Keratinocyte (primary cell): Measurements from ENCODE around the gene SND1. TPM values are rescaled to one million over a fixed set of nuclear protein-coding genes. Genes with fewer than 3 reads are reported as not detected.

Experiments
- DNase-seq: peaks from one replicate; pipeline ENCODE4 v3.0.0-alpha.2; 2011; ENCODE audit warnings: low read depth, missing footprints, low spot score
- FAIRE-seq: peaks from 2 replicates; lab custom pipeline; 2011; peaks lifted over from hg19 to GRCh38; lab: Jason Lieb, UNC
- H2AFZ ChIP-seq: 2 replicates; pipeline ENCODE4 v1.6.0; 2012; ENCODE audit warnings: low read length, control low read depth, inconsistent platforms; ENCODE audit not compliant: control insufficient read depth
- H3K27ac ChIP-seq: 2 replicates; pipeline ENCODE4 v1.5.1; 2011; ENCODE audit warnings: low read length; ENCODE audit not compliant: control insufficient read depth, insufficient read depth
- H3K27me3 ChIP-seq: 3 replicates; pipeline ENCODE4 v1.6.0; 2011; ENCODE audit warnings: low read length; ENCODE audit not compliant: control insufficient read depth, insufficient read depth; ENCODE audit errors: extremely low read depth
- H3K36me3 ChIP-seq, 2 experiments: 2 replicates in 1 of 2; 3 replicates in 1 of 2; pipeline ENCODE4 v1.5.1; 2011; ENCODE audit warnings: low read length in 2 of 2, mild to moderate bottlenecking in 1 of 2; ENCODE audit not compliant: control insufficient read depth in 2 of 2, insufficient read depth in 2 of 2; ENCODE audit errors: extremely low read depth in 1 of 2
- H3K4me1 ChIP-seq: 3 replicates; pipeline ENCODE4 v1.5.1; 2011; ENCODE audit warnings: low read length; ENCODE audit not compliant: control insufficient read depth, insufficient read depth; ENCODE audit errors: extremely low read depth
- H3K4me2 ChIP-seq: 3 replicates; pipeline ENCODE4 v1.6.0; 2011; ENCODE audit warnings: low read depth, low read length; ENCODE audit not compliant: control insufficient read depth, insufficient read depth; ENCODE audit errors: extremely low read depth
- H3K4me3 ChIP-seq, 3 experiments: fragments of 200-600 bp in 1 of 3; sonication (generic) in 1 of 3; 2 replicates in 2 of 3; 3 replicates in 1 of 3; pipeline ENCODE4 v1.5.1; 2011 to 2016; ENCODE audit warnings: low read length in 3 of 3, mild to moderate bottlenecking in 3 of 3, control low read depth in 2 of 3, inconsistent platforms in 1 of 3, low read depth in 1 of 3, mixed read lengths in 1 of 3, mixed run types in 1 of 3, moderate library complexity in 1 of 3; ENCODE audit not compliant: control insufficient read depth in 2 of 3, insufficient read depth in 2 of 3; ENCODE audit errors: extremely low read depth in 1 of 3
- H3K79me2 ChIP-seq: 2 replicates; pipeline ENCODE4 v1.6.0; 2012; ENCODE audit warnings: low read length; ENCODE audit not compliant: control insufficient read depth, insufficient read depth
- H3K9ac ChIP-seq: 3 replicates; pipeline ENCODE4 v1.6.0; 2011; ENCODE audit warnings: low read length; ENCODE audit not compliant: control insufficient read depth, insufficient read depth; ENCODE audit errors: extremely low read depth
- H3K9me1 ChIP-seq: 3 replicates; pipeline ENCODE4 v1.6.0; 2011; ENCODE audit warnings: low read length; ENCODE audit not compliant: control insufficient read depth, insufficient read depth; ENCODE audit errors: extremely low read depth
- H3K9me3 ChIP-seq: 2 replicates; pipeline ENCODE4 v1.5.1; 2012; ENCODE audit warnings: low read depth, low read length; ENCODE audit not compliant: control insufficient read depth
- H4K20me1 ChIP-seq: 3 replicates; pipeline ENCODE4 v1.6.0; 2011; ENCODE audit warnings: low read length; ENCODE audit not compliant: control insufficient read depth, insufficient read depth; ENCODE audit errors: extremely low read depth
- EZH2 ChIP-seq: IDR thresholded peaks from one replicate; pipeline ENCODE4 v1.6.1; 2012; ENCODE audit warnings: inconsistent platforms, mild to moderate bottlenecking, low read length, moderate library complexity
- dilution Hi-C: fragments of 300-500 bp; cut with MboI; formaldehyde crosslinking; loops from one replicate; pipeline ENCODE4 v1.7.0; 2020; ENCODE audit warnings: low sequenced_read_pairs; ENCODE audit not compliant: extremely low pct_ligation_motif_present
- polyA plus RNA-seq, 5 experiments: library from polyadenylated mRNA; depleted of rRNA in 3 of 5; stranded (reverse) in 3 of 5; stranded (forward) in 1 of 5; unstranded in 1 of 5; fragments of >200 nt; gene quantifications; 1 replicate in 1 of 5; 2 replicates in 3 of 5; 3 replicates in 1 of 5; pipeline versions ENCODE4 v1.2.1 to v1.2.3, GENCODE V29; 2011 to 2012; ENCODE audit warnings: missing spikeins in 2 of 5, low read depth in 1 of 5, low replicate concordance in 1 of 5
- TF ChIP-seq, protein P1 (sequence below), 3 experiments: IDR thresholded peaks in 1 of 3; conservative IDR thresholded peaks in 1 of 3; optimal IDR thresholded peaks in 1 of 3; 2 replicates in 2 of 3; 3 replicates in 1 of 3; pipeline versions ENCODE3 to v1.5.1; 2011; ENCODE audit warnings: low read length in 3 of 3, mild to moderate bottlenecking in 3 of 3, moderate library complexity in 2 of 3, control low read depth in 1 of 3, inconsistent platforms in 1 of 3; ENCODE audit not compliant: insufficient read depth in 2 of 3; ENCODE audit errors: extremely low read depth in 1 of 3

SND1 gene
- polyA plus RNA-seq, 1 donor (not counting 4 experiments of a cell fraction or from before 2014, with no cell fraction given), result 140 TPM

DNA sequence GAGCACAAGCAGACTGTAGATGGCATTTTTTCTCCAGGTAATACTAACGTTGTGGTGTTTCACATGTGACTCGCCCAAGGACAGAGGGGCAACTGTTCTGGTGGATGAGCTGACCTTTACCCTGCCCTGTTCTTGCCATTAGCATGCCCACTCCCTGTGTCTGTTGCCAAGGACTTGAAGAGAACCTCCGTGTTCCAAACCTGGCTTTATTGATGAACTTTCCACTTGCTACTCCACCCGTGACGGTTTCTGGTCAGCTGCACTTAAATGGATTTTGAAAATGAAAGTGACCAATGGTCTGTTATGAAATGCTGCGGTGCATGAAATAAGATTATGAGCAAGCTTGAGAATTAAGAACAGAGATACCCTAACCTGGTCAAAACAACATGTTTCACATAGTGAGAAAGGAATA is 348.9 kb downstream of the SND1 start:
- no peak overlapping the region for H3K27ac ChIP-seq
- H3K4me1 ChIP-seq, result no peaks in the 10 kb centered on the region
- no peak overlapping the region for H3K4me3 ChIP-seq
- TF ChIP-seq EZH2, result no peak
- TF ChIP-seq, protein P1, sequence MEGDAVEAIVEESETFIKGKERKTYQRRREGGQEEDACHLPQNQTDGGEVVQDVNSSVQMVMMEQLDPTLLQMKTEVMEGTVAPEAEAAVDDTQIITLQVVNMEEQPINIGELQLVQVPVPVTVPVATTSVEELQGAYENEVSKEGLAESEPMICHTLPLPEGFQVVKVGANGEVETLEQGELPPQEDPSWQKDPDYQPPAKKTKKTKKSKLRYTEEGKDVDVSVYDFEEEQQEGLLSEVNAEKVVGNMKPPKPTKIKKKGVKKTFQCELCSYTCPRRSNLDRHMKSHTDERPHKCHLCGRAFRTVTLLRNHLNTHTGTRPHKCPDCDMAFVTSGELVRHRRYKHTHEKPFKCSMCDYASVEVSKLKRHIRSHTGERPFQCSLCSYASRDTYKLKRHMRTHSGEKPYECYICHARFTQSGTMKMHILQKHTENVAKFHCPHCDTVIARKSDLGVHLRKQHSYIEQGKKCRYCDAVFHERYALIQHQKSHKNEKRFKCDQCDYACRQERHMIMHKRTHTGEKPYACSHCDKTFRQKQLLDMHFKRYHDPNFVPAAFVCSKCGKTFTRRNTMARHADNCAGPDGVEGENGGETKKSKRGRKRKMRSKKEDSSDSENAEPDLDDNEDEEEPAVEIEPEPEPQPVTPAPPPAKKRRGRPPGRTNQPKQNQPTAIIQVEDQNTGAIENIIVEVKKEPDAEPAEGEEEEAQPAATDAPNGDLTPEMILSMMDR (optimal IDR thresholded peaks at IDR 0.05 in 1 of 3, IDR thresholded peaks at IDR 0.05 in 1 of 3, conservative IDR thresholded peaks at IDR 0.05 in 1 of 3; ENCODE audit: extremely low read depth in 1 of 3, insufficient read depth in 2 of 3, low read length in 3 of 3), result no peak
- H3K27me3 ChIP-seq, result no peaks in the 10 kb centered on the region
- H4K20me1 ChIP-seq, result no peaks in the 10 kb centered on the region
- H2AFZ ChIP-seq, result no peak overlapping the region
- H3K79me2 ChIP-seq, result no peaks in the 10 kb centered on the region
- dilution Hi-C loops, result no loop called here
- H3K9me3 ChIP-seq, result no peaks in the 10 kb centered on the region
- no peaks in the 10 kb centered on the region for H3K9me1 ChIP-seq
- peaks cover 2 to 12% of the 10 kb centered on the region in 2 experiments for H3K36me3 ChIP-seq
- no peak overlapping the region for H3K4me2 ChIP-seq
- H3K9ac ChIP-seq, result no peak overlapping the region
- no peak for DNase-seq
- FAIRE-seq, result no peak

DNA sequence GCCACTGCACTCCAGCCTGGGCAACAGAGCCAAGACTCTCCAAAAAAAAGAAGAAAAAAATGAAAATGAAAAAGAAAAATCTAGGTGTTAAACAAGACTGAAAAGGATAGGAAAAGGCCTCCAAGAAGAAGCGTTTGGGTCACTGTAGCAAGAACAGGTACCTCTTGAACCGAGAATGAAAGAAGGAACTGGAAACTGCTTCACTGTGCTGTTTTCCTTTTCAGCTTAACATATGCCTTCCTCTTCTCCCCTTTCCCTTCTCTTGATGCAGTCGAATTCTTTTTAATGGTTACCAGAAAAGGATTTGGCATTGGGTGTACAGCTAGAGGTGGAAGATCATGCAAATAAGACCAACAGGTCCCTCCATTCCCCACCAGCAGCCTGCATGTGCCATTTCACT is 351.2 kb downstream of the SND1 start:
- Histone ChIP-seq H3K9me1 (no peaks in the 10 kb centered on the region), H3K4me1 (no peaks in the 10 kb centered on the region), H4K20me1 (no peaks in the 10 kb centered on the region), H3K27ac (no peak overlapping the region), H3K27me3 (no peaks in the 10 kb centered on the region), H2AFZ (no peak overlapping the region), H3K9ac (no peak overlapping the region), H3K9me3 (no peaks in the 10 kb centered on the region), H3K36me3 (peaks cover 11% of the 10 kb centered on the region in 2 experiments), H3K4me2 (no peak overlapping the region), H3K79me2 (no peaks in the 10 kb centered on the region), H3K4me3 (no peak overlapping the region)
- TF ChIP-seq EZH2, result no peak
- TF ChIP-seq, protein P1 (optimal IDR thresholded peaks at IDR 0.05 in 1 of 3, IDR thresholded peaks at IDR 0.05 in 1 of 3, conservative IDR thresholded peaks at IDR 0.05 in 1 of 3; ENCODE audit: extremely low read depth in 1 of 3, insufficient read depth in 2 of 3, low read length in 3 of 3), result no peak
- no peak for FAIRE-seq
- DNase-seq, result no peak
- dilution Hi-C loops, result no loop called here
